Measurements from ENCODE around the gene BCAP31.

BCAP31 gene

DNA sequence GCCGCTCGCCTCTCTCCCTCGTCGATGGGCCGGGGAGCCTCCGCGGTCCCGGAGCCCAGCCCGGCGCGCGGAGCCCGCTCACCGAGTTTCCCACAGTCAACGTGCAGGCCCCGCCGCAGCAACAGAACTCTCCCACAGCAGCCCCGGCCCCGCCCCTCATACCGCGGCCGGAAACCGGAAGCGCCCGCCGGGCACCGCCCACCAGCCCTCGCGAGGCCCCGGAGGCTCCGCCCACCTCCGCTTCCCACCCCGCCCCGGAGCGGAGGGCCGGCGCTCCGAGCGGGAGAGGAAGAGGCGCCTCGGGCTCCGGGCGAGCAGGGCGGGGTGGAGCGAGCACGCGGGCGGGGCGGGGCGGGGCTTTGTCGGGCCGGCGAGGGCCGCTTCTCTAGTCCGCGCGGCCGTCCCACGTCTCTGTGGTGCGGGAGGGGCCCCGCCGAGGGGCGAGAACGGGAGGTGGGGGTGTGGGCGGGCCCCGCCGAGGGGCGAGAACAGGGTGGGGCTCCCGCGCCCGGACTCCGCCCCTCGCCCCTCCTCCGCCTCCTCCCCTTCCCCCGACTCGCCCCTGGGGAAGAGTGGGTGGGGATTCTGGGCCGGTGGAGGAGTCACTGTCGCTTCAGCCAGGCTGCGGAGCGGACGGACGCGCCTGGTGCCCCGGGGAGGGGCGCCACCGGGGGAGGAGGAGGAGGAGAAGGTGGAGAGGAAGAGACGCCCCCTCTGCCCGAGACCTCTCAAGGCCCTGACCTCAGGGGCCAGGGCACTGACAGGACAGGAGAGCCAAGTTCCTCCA lies at the start of gene BCAP31, which contains the start of gene ABCD1:
BCAP31 (minus strand) TSS at position 136 of the 787 bp plus-strand sequence. CDS start 1,143 bp downstream, outside the sequence.
ABCD1 (plus strand) TSS at position 605 of the 787 bp plus-strand sequence. CDS start 411 bp downstream, outside the sequence.
- ATAC-seq = peak; percentile 80 to 84

DNA sequence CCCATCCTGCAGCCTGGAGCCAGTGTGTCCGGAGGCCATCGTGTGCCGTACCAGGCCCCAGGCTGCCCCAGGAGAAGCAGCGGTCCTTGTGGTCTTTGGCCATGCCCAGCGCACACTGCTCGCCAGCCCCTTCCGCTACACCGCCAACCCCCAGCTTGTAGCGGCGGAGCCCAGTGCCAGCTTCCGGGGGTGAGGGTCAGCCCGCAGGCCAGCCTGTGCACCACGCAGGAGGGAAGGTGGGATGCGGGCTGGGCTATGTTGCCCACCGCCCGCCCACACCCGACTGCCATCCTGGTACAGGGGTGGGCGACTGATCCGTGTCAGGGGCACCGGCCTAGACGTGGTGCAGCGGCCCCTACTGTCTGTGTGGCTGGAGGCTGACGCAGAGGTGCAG lies 49.0 kb upstream of the BCAP31 start:
- no peak for ATAC-seq

DNA sequence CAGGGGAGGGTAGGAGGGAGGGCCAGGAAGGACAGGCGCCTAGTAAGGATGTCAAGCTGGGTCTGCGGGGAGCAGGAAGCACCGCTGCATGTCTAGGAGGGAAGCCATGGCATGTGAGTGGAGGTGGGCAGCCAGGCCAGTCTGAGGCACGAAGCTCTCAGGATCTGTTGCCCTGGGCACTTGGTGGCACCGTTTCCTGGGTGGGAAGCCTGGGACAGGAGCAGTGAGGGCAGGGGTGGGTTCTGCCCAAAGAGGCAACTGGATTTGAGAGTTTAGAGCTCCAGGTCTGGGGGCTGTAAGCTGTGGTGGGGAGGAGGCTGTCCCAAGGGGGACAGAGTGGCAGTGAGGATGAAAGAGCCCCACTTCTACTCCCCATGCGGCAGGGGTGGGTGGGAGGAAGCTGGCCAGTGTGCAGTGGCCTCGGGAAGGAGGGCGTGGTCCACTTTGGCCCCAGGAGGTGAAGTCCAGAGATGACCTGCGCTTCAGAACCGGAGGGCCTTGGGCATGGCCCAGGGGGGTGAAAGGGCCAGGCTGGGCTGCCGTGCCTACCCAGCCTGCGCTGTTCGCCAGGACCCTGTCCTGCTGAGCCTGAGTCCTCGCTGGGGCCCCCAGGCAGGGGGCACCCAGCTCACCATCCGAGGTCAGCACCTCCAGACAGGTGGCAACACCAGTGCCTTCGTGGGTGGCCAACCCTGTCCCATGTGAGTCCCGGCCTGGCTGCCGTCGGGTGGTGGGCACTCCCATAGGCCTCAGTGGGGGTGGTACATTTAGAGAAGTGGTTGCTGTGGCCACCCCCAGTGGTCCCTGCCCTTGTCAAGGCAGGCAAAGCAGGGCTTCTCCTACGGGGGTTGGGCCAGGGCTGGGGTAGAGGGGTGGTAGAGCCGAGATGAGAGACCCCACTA lies 48.4 kb upstream of the BCAP31 start:
- no peak for ATAC-seq

DNA sequence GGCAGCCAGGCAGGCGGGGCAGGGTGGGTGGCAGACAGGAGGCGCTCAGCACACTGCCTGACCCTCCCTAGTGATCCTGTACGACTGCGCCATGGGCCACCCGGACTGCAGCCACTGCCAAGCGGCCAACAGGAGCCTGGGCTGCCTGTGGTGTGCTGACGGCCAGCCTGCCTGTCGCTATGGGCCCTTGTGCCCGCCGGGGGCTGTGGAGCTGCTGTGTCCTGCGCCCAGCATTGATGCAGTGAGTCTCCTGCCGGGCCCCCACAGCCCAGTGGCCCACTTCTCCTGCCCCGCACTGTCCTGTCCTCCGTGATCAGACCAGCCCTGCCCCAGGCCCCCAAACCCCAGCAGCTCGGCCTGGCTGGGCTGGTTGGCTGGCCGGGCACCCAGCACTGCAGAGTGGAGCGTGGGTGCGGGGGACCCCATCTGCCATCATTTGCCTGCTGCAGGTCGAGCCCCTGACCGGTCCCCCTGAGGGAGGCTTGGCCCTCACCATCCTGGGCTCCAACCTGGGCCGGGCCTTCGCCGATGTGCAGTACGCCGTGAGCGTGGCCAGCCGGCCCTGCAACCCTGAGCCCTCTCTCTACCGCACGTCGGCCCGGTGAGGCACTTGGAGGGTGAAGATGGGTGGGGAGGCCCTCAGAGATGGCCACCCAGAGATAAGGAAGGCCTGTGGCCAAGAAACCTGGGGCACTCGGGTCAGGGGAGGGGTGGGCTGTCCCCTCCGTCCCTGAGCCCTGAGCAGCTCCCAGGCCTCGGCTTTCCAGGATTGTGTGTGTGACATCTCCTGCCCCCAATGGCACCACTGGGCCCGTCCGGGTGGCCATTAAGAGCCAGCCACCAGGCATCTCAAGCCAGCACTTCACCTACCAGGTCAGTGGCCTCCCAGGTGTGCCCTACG lies 47.5 kb upstream of the BCAP31 start:
- no peak for ATAC-seq

DNA sequence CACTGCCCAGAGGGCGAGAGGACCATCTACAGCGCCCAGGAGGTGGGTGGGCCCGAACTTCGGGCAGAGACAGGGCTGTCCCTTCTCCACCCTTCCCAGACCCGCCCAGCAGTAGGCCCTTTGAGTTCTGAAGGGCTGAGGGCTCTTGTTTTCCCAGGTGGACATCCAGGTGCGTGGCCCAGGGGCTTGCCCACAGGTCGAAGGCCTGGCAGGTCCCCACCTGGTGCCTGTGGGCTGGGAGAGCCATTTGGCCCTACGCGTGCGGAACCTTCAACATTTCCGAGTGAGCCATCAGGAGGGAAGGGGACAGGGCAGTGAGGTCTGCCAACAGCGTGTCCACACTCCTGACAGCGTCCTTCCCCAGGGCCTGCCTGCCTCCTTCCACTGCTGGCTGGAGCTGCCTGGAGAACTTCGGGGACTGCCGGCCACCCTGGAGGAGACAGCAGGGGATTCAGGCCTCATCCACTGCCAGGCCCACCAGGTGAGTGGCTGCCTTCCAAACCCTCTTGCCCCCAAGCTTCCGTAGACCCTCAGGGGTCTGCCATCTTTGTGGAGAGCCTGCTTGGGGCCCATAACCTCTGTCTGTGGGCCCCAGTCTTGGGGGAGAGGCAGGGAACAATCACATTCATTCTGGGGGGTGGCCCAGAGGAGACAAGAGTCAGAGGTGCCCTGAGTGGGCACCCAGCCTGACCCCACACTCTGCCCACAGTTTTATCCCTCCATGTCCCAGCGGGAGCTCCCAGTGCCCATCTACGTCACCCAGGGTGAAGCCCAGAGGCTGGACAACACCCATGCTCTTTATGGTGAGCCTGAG lies 46.6 kb upstream of the BCAP31 start:
- ATAC-seq = no peak

DNA sequence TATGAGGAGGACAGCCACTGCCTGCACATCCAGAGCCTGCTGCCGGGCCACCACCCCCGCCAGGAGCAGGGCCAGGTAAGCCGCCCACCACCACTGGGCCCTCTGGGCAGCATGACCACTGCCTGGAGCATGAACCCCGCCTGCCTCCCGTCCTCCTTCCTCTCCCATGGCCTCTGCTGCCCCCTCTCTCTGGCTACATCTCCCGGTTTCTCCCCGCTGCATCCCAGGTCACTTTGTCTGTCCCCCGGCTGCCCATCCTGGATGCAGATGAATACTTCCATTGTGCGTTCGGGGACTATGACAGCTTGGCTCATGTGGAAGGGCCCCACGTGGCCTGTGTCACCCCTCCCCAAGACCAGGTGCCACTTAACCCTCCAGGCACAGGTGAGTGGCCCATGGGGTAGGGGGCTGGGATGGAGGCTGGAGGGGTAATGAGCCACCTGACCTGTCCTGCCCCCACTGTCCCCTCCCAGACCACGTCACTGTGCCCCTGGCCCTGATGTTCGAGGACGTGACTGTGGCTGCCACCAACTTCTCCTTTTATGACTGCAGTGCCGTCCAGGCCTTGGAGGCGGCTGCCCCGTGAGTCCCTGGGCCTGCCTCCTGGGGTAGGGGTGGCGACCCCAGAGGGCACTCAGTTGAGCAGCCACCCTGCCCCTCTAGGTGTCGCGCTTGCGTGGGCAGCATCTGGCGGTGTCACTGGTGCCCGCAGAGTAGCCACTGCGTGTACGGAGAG lies 45.8 kb upstream of the BCAP31 start:
- ATAC-seq = no peak

GRCh38 chrX:153769158-153769864 lies 45.1 kb upstream of the BCAP31 start:
- no peak for ATAC-seq

GRCh38 chrX:153768311-153769157 lies 44.3 kb upstream of the BCAP31 start:
- ATAC-seq = no peak

GRCh38 chrX:153767674-153768055 lies 43.5 kb upstream of the BCAP31 start:
- no peak for ATAC-seq

DNA sequence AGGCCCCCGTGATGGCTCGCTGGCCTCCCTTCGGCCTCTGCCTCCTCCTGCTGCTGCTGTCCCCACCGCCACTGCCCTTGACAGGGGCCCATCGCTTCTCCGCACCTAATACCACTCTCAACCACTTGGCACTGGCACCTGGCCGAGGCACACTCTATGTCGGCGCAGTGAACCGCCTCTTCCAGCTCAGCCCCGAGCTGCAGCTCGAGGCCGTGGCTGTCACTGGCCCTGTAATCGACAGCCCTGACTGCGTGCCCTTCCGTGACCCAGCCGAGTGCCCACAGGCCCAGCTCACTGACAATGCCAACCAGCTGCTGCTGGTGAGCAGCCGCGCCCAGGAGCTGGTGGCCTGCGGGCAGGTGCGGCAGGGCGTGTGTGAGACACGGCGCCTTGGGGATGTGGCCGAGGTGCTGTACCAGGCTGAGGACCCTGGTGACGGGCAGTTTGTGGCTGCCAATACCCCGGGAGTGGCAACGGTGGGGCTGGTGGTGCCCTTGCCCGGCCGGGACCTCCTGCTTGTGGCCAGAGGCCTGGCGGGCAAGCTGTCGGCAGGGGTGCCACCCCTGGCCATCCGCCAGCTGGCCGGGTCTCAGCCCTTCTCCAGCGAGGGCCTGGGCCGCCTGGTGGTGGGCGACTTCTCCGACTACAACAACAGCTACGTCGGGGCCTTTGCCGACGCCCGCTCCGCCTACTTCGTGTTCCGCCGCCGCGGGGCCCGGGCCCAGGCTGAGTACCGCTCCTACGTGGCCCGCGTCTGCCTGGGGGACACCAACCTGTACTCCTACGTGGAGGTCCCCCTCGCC lies 42.9 kb upstream of the BCAP31 start:
- no peak for ATAC-seq

- ATAC-seq = peak; percentile 46 to 50
These were observed 42.1 kb upstream of the BCAP31 start for GRCh38 chrX:153766098-153766817.

DNA sequence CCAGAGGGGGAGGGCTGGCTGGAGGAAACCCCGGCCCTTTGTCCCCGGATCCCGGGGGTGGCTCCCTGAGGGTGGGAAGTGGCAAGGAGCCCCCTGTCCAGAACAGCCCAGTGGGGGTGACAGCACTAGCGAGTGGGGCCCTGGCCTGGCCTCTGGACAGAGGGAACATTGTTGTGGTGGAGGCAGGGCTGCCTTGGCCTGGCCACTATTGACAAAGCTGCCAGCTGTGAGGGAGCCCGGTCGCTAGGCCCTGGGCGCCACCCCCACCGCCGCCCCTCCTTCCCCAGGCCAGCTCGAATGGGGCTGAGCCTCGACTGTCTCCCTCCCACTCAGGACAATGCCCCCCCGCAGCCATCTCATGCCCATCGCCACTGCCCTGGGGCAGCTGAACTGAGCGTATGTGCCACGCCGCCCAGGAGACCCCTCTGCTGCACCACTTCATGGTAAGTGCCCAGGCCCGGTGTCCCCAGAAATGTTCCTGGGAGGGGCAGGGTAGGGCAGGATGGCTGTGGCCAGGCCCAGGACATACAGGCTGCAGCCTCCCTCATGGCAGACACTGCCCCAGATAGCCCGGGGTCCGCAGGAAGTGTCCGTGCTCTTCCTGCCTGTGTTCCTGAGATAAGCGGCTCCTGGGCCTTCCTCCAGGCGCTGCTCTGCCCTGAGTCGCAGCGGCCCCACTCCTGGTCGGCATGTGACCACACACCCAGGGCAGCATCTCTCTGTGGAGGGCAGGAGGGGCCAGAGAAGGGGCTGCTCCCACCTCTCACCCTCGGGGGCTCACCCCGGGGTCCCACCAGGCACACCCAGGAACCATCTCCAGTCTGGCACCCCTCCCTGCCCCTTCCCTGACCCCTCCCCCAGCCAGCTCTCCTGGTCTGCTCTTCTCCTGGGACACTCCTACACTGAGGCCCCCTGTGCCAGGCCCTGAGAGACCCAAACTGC lies 41.2 kb upstream of the BCAP31 start:
- ATAC-seq = no peak

DNA sequence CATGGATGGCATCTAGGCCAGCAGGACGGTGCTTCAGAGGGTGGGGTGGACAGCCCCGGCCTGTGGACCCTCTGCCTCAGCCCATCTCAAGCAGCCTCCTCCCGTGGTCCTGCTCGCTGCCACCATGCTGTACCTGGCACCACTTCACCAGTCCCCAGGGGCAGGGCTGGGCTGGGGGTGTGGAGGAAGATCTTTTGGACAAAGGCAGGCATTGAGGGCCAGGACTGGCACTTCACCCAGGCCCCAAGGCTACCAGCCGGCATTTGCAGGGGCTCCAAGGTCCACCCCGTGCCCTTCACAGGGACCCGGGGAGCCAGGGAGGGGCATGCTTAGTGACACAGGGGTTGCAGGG lies 40.6 kb upstream of the BCAP31 start:
- no peak for ATAC-seq

- peak; percentile 78 to 93 for ATAC-seq
These were observed 40.0 kb upstream of the BCAP31 start, which contains the start of gene PLXNB3 for GRCh38 chrX:153763989-153764755. Gene PLXNB3 (plus strand): TSS chrX:153764249. CDS start chrX:153765536, 1,287 bp downstream.

- ATAC-seq = no peak
These were observed 39.2 kb upstream of the BCAP31 start for GRCh38 chrX:153763298-153763932.

Data from activated CD4-positive, CD25-positive, alpha-beta regulatory T cell treated with anti-CD3 and anti-CD28 coated beads, Interleukin-2, amount 50 U/mL, for 24 hours (primary cell).